ENCODE data around the gene MIB2. TPM values are rescaled to one million over a fixed set of nuclear protein-coding genes. Genes with fewer than 3 reads are reported as not detected.
A peak's percentile ranks its signal among the peaks of the same experiment; 100 is the strongest.

MIB2 gene
- total and polyA plus RNA-seq, 5 donors from 2014 or later: 15.9 to 58.2 (median 19.7) TPM

DNA sequence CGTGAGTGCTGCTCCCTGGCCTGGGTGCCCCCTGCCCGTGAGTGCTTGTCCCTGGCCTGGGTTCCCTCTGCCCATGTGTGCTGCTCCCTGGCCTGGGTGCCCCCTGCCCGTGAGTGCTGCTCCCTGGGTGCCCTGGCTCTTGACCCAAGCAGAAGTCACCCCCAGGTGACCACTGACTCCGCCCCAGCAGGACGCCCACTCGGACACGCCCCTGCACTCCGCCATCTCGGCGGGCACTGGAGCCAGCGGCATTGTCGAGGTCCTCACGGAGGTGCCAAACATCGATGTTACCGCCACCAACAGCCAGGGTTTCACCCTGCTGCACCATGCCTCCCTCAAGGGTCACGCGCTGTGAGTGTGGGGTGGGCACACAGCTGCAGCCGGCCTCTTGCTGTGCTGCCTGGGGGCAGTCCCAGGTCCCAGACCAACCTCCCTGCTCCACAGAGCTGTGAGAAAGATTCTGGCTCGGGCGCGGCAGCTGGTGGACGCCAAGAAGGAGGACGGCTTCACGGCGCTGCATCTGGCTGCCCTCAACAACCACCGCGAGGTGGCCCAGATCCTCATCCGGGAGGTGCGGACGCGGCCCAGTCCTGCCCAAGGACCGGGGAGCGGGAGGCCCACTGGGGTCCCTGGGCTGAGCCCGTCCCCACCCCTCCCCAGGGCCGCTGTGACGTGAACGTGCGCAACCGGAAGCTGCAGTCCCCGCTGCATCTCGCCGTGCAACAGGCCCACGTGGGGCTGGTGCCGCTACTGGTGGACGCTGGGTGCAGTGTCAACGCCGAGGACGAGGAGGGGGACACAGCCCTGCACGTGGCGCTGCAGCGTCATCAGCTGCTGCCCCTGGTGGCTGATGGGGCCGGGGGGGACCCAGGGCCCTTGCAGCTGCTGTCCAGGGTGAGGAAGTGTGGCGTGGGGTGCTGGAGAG is 12.8 kb downstream of the MIB2 start:
- DNase-seq (no peak), ATAC-seq (ENCODE audit: low read depth in 2 of 2) (no peak)
- no peak overlapping the region for H3K4me3 ChIP-seq (ENCODE audit: low read depth, low read length)
- H3K4me1 ChIP-seq (ENCODE audit: control insufficient read depth, insufficient read depth, low read length, poor library complexity, severe bottlenecking): peaks cover 29% of the 10 kb centered on the region
- no peaks in the 10 kb centered on the region for H3K9me3 ChIP-seq (ENCODE audit: control insufficient read depth in 2 of 2, low read length in 2 of 2)
- H3K27me3 ChIP-seq (ENCODE audit: control insufficient read depth, insufficient read depth, low read length): no peaks in the 10 kb centered on the region
- no peaks in the 10 kb centered on the region for H3K36me3 ChIP-seq (ENCODE audit: control insufficient read depth, insufficient read depth, low read length)
- peaks cover 0 to 2% (median 0%) of the 10 kb centered on the region in 7 donors for H3K9me3 Mint-ChIP-seq
- H3K36me3 Mint-ChIP-seq: no peaks in the 10 kb centered on the region
- peak overlapping the region in 2 of 4 donors; percentile 43 to 51 for H3K4me3 Mint-ChIP-seq
- peaks cover 0 to 6% (median 3%) of the 10 kb centered on the region in 4 donors for H3K4me1 Mint-ChIP-seq
- peak overlapping the region in 1 of 3 donors; percentile 14 for H3K27ac Mint-ChIP-seq
- peak overlapping the region; percentile 79 for H3K27ac ChIP-seq (ENCODE audit: insufficient read depth, low read length, poor library complexity, severe bottlenecking)
- H3K27me3 Mint-ChIP-seq: peaks cover 6% of the 10 kb centered on the region

DNA sequence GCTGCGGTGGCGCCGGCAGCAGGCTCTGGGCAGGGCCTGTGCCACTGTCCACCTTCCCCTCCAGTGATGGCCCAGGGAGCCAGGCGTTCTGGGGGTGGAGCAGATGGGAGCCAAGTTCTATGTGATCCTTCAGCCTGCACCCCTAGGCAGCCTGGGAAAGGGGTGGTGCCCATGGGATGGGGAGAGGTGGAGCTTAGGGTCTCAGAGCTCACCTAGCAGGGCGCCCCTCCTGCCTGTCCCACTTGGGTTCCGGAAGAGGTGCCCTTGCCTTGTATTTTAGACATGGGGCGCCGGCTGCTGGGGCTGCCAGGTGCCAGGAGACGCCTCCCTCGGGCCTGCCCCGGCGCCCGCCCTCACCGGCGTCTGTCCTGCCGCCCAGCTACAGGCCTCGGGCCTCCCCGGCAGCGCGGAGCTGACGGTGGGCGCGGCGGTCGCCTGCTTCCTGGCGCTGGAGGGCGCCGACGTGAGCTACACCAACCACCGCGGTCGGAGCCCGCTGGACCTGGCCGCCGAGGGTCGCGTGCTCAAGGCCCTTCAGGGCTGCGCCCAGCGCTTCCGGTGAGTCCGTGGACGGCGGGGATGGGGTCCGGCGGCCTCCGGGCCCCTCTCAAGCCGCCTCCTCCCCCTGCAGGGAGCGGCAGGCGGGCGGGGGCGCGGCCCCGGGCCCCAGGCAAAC is 13.6 kb downstream of the MIB2 start:
- Mint-ChIP-seq H3K4me3 (peak overlapping the region in 3 of 4 donors; percentile 26 to 46 (median 38)), H3K27ac (no peak overlapping the region)
- H3K4me3 ChIP-seq (ENCODE audit: low read depth, low read length): no peak overlapping the region

DNA sequence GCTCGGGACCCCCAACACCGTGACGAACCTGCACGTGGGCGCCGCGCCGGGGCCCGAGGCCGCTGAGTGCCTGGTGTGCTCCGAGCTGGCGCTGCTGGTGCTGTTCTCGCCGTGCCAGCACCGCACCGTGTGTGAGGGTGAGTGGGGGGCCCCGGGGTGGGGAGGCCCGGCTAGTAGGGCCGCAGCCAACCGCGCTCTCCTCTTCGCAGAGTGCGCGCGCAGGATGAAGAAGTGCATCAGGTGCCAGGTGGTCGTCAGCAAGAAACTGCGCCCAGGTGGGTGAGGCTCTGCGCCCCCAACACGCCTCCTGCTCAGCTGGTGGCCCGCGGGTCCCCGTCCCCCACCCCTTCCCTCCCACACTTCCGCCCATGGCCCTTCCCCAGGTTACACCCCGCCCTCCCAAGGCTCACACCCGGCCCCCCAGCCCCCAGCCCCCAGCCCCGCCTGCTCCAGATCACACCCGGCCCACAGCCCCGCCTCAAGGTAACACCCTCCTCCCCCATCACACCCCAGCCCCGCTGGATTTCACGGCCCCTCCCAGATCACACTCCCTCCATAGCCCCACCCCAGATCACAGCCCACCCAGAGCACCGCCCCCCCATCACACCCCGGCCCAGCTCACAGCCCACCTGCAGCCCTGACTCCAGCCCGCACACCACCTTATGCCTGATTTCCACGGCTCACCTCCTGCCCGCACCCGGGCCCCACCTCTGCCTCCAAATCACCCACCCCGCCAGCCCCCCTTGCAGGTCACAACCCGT is 14.3 kb downstream of the MIB2 start:
- peaks cover 6% of the 10 kb centered on the region for H3K27me3 Mint-ChIP-seq
- peak overlapping the region; percentile 79 for H3K27ac ChIP-seq (ENCODE audit: insufficient read depth, low read length, poor library complexity, severe bottlenecking)
- peaks cover 0 to 2% (median 0%) of the 10 kb centered on the region in 7 donors for H3K9me3 Mint-ChIP-seq

More for the DNA sequence above, 13.6 kb downstream of the MIB2 start:
- Mint-ChIP-seq H3K27me3 (peaks cover 6% of the 10 kb centered on the region), H3K9me3 (peaks cover 0 to 2% (median 0%) of the 10 kb centered on the region in 7 donors), H3K4me1 (peaks cover 0 to 6% (median 3%) of the 10 kb centered on the region in 4 donors), H3K36me3 (no peaks in the 10 kb centered on the region)
- no peaks in the 10 kb centered on the region for H3K9me3 ChIP-seq (ENCODE audit: control insufficient read depth in 2 of 2, low read length in 2 of 2)
- no peaks in the 10 kb centered on the region for H3K27me3 ChIP-seq (ENCODE audit: control insufficient read depth, insufficient read depth, low read length)
- no peaks in the 10 kb centered on the region for H3K36me3 ChIP-seq (ENCODE audit: control insufficient read depth, insufficient read depth, low read length)
- ATAC-seq (ENCODE audit: low read depth in 2 of 2): no peak
- DNase-seq: peak in 2 of 3 donors; percentile 34 to 53
- peaks cover 29% of the 10 kb centered on the region for H3K4me1 ChIP-seq (ENCODE audit: control insufficient read depth, insufficient read depth, low read length, poor library complexity, severe bottlenecking)
- H3K27ac ChIP-seq (ENCODE audit: insufficient read depth, low read length, poor library complexity, severe bottlenecking): peak overlapping the region; percentile 79

DNA sequence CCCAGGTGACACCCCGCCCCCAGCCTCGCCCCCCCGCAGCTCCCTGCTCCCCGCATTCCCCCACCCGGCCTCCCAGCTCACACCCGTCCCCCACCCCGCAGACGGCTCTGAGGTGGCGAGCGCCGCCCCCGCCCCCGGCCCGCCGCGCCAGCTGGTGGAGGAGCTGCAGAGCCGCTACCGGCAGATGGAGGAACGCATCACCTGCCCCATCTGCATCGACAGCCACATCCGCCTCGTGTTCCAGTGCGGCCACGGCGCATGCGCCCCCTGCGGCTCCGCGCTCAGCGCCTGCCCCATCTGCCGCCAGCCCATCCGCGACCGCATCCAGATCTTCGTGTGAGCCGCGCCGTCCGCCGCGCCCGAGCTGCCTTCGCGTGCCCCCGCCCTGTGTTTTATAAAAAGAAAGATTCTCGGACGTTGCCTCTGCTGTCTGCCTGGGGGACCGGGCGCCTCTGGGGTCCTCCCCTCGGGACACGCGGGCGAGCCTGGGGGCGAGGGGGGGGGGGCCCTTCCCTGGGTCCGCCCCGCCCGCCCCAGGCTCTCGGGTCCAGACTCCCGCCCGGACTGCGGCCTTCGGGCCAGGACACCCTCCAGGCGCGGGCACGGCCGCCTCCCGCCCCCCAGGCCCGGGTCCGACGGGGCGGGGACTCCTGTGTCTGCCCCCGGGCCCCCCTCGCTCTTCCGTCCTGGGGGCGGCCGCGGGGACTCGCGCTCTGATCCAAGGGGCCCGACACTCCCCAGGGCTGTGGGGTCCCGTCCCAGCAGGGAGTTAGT is 15.1 kb downstream of the MIB2 start:
- Mint-ChIP-seq H3K36me3 (no peaks in the 10 kb centered on the region), H3K4me3 (peak overlapping the region; percentile 85 to 94 (median 92)), H3K27me3 (peaks cover 6% of the 10 kb centered on the region), H3K27ac (peak overlapping the region; percentile 72 to 97 (median 96)), H3K9me3 (peaks cover 0 to 2% (median 0%) of the 10 kb centered on the region in 7 donors), H3K4me1 (peaks cover 0 to 6% (median 3%) of the 10 kb centered on the region in 4 donors)
- H3K27ac ChIP-seq (ENCODE audit: insufficient read depth, low read length, poor library complexity, severe bottlenecking): peak overlapping the region; percentile 79
- H3K27me3 ChIP-seq (ENCODE audit: control insufficient read depth, insufficient read depth, low read length): no peaks in the 10 kb centered on the region
- H3K4me1 ChIP-seq (ENCODE audit: control insufficient read depth, insufficient read depth, low read length, poor library complexity, severe bottlenecking): peaks cover 29% of the 10 kb centered on the region
- ATAC-seq (ENCODE audit: low read depth in 2 of 2) (peak; percentile 84), DNase-seq (peak; percentile 91 to 97 (median 97))
- H3K4me3 ChIP-seq (ENCODE audit: low read depth, low read length): no peak overlapping the region
- no peaks in the 10 kb centered on the region for H3K9me3 ChIP-seq (ENCODE audit: control insufficient read depth in 2 of 2, low read length in 2 of 2)
- no peaks in the 10 kb centered on the region for H3K36me3 ChIP-seq (ENCODE audit: control insufficient read depth, insufficient read depth, low read length)

More for the DNA sequence above, 14.3 kb downstream of the MIB2 start:
- Mint-ChIP-seq H3K36me3 (no peaks in the 10 kb centered on the region), H3K4me3 (peak overlapping the region; percentile 73 to 86 (median 80)), H3K27ac (peak overlapping the region; percentile 14 to 73 (median 72)), H3K4me1 (peaks cover 0 to 6% (median 3%) of the 10 kb centered on the region in 4 donors)
- Histone ChIP-seq H3K27me3 (ENCODE audit: control insufficient read depth, insufficient read depth, low read length) (no peaks in the 10 kb centered on the region), H3K4me1 (ENCODE audit: control insufficient read depth, insufficient read depth, low read length, poor library complexity, severe bottlenecking) (peaks cover 29% of the 10 kb centered on the region), H3K36me3 (ENCODE audit: control insufficient read depth, insufficient read depth, low read length) (no peaks in the 10 kb centered on the region), H3K9me3 (ENCODE audit: control insufficient read depth in 2 of 2, low read length in 2 of 2) (no peaks in the 10 kb centered on the region), H3K4me3 (ENCODE audit: low read depth, low read length) (no peak overlapping the region)
- peak; percentile 72 to 76 (median 75) for DNase-seq
- peak; percentile 33 to 46 for ATAC-seq (ENCODE audit: low read depth in 2 of 2)

DNA sequence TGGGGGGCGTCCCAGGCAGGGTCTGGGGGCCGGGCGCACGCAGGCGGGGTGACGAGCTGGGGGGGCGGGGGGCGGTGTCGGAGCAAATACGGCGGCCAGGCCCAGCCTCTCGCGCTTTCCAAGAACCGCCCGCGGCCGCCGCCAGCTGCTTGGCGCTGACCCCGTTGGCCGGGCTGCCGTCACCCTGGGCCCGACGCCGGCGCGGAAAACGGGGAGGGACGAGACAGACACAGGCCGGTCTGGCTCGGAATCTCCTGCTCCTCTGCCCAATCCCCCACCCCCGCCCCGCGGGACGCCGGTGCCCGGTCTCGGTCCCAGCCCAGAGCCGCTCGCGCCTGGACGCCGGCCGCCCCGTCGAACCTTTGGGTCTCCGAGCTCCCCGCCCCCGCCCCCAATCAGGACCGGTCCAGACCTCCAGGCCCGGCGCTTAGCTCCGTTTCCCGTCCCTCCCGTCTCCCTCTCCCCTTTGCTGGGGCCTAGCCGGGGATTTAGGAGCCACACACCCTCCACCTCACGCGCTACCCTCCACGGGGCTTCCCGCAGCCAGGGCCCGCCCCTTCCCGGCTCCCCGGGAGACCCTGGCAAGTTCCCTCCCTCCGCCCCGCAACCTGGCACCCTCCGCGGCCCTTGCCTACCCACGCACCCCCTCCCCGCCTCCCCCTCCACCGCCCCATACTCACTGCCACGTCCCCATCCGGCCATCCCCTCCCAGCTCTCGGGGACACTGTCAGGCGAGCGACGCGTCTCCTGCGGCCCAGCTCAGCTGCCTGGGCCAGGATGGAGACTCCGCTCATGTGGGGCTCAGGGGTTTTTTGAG is 15.9 kb downstream of the MIB2 start:
- Histone ChIP-seq H3K4me1 (ENCODE audit: control insufficient read depth, insufficient read depth, low read length, poor library complexity, severe bottlenecking) (peaks cover 29% of the 10 kb centered on the region), H3K27ac (ENCODE audit: insufficient read depth, low read length, poor library complexity, severe bottlenecking) (peak overlapping the region; percentile 79), H3K36me3 (ENCODE audit: control insufficient read depth, insufficient read depth, low read length) (no peaks in the 10 kb centered on the region), H3K27me3 (ENCODE audit: control insufficient read depth, insufficient read depth, low read length) (no peaks in the 10 kb centered on the region), H3K4me3 (ENCODE audit: low read depth, low read length) (no peak overlapping the region), H3K9me3 (ENCODE audit: control insufficient read depth in 2 of 2, low read length in 2 of 2) (no peaks in the 10 kb centered on the region)
- no peaks in the 10 kb centered on the region for H3K36me3 Mint-ChIP-seq
- no peak overlapping the region for H3K27ac Mint-ChIP-seq
- peak overlapping the region; percentile 19 to 85 (median 68) for H3K4me3 Mint-ChIP-seq
- peaks cover 0 to 6% (median 3%) of the 10 kb centered on the region in 4 donors for H3K4me1 Mint-ChIP-seq
- H3K9me3 Mint-ChIP-seq: peaks cover 0 to 2% (median 0%) of the 10 kb centered on the region in 7 donors
- DNase-seq: peak in 1 of 3 donors; percentile 15
- H3K27me3 Mint-ChIP-seq: peaks cover 6% of the 10 kb centered on the region
- ATAC-seq (ENCODE audit: low read depth in 2 of 2): no peak

DNA sequence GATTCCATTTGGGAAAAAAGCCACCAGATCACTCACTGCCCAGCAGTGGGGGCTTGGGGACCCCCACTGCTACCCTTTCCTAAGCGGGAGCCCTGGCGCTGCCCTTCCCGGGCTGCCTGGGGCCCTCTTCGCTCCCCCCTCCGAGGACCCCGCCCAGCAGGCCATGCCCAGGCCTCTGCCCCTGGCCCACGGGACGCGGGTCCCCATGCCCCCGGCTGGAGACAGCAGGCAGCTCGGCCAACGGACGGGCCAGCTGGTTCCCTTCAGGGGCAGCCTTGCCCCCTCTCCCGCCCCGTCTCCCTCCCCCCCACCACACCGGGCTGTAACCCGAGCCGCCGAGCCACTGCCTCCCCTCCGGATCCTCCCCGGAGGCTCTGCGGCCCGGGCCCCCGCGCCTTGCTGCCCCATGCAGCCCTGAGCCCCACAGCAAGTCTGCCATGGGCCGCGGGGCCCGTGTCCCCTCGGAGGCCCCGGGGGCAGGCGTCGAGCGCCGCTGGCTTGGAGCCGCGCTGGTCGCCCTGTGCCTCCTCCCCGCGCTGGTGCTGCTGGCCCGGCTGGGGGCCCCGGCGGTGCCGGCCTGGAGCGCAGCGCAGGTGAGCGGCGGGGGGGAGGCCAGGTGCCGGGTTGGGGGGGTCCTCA is 16.6 kb downstream of the MIB2 start, which contains the start of gene MMP23B:
Gene MMP23B (plus strand): TSS at position 392 of the 639 bp plus-strand sequence. CDS start 46 bp downstream, at position 438.
- H3K4me1 Mint-ChIP-seq: peaks cover 0 to 6% (median 3%) of the 10 kb centered on the region in 4 donors
- H3K9me3 Mint-ChIP-seq: peaks cover 0 to 2% (median 0%) of the 10 kb centered on the region in 7 donors
- Histone ChIP-seq H3K27me3 (ENCODE audit: control insufficient read depth, insufficient read depth, low read length) (no peaks in the 10 kb centered on the region), H3K36me3 (ENCODE audit: control insufficient read depth, insufficient read depth, low read length) (no peaks in the 10 kb centered on the region), H3K4me1 (ENCODE audit: control insufficient read depth, insufficient read depth, low read length, poor library complexity, severe bottlenecking) (peaks cover 29% of the 10 kb centered on the region), H3K4me3 (ENCODE audit: low read depth, low read length) (no peak within 1 kb of the TSS), H3K9me3 (ENCODE audit: control insufficient read depth in 2 of 2, low read length in 2 of 2) (no peaks in the 10 kb centered on the region), H3K27ac (ENCODE audit: insufficient read depth, low read length, poor library complexity, severe bottlenecking) (no peak within 1 kb of the TSS)
- H3K27me3 Mint-ChIP-seq: peaks cover 6% of the 10 kb centered on the region
- DNase-seq: no peak
- no peak within 1 kb of the TSS for H3K27ac Mint-ChIP-seq
- H3K4me3 Mint-ChIP-seq: peak within 1 kb of the TSS; percentile 19 to 85 (median 68)
- no peaks in the 10 kb centered on the region for H3K36me3 Mint-ChIP-seq
- no peak for ATAC-seq (ENCODE audit: low read depth in 2 of 2)
